Measurements from ENCODE around the gene RAD18. TPM values are rescaled to one million over a fixed set of nuclear protein-coding genes. Genes with fewer than 3 reads are reported as not detected.

The RAD18 gene
- total and polyA plus RNA-seq, 12 donors: 2.0 to 11.4 (median 8.5) TPM

GRCh38 chr3:8988791-8989558 lies 25.7 kb upstream of the RAD18 start:
- Histone ChIP-seq H3K36me3 (replicated peaks in 1 of 2) (no peaks in the 10 kb centered on the region), H3K4me1 (replicated peaks in 1 of 2) (no peaks in the 10 kb centered on the region), H3K9me3 (replicated peaks in 1 of 3) (no peaks in the 10 kb centered on the region), H3K27me3 (no peaks in the 10 kb centered on the region), H3K27ac (no peak overlapping the region), H3K4me3 (no peak overlapping the region)
- no peak for TF ChIP-seq POLR2A (IDR thresholded peaks at IDR 0.05)
- TF ChIP-seq, protein P1, sequence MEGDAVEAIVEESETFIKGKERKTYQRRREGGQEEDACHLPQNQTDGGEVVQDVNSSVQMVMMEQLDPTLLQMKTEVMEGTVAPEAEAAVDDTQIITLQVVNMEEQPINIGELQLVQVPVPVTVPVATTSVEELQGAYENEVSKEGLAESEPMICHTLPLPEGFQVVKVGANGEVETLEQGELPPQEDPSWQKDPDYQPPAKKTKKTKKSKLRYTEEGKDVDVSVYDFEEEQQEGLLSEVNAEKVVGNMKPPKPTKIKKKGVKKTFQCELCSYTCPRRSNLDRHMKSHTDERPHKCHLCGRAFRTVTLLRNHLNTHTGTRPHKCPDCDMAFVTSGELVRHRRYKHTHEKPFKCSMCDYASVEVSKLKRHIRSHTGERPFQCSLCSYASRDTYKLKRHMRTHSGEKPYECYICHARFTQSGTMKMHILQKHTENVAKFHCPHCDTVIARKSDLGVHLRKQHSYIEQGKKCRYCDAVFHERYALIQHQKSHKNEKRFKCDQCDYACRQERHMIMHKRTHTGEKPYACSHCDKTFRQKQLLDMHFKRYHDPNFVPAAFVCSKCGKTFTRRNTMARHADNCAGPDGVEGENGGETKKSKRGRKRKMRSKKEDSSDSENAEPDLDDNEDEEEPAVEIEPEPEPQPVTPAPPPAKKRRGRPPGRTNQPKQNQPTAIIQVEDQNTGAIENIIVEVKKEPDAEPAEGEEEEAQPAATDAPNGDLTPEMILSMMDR (IDR thresholded peaks at IDR 0.05): no peak
- no peak for DNase-seq
- 89 to 93% (median 91%) methylated on average over 3 to 8 of the region's 8 CpGs for WGBS, 4 donors
- intact Hi-C loops (cut with DNase I): loop anchor here (2.0 to 5.0 kb wide), 3 partner anchors 78 to 313 kb away; no protein-coding TSS in a partner anchor

GRCh38 chr3:8988384-8988655 lies 25.0 kb upstream of the RAD18 start:
- Histone ChIP-seq H3K9me3 (replicated peaks in 1 of 3) (no peaks in the 10 kb centered on the region), H3K36me3 (replicated peaks in 1 of 2) (no peaks in the 10 kb centered on the region), H3K27me3 (no peaks in the 10 kb centered on the region), H3K4me3 (no peak overlapping the region), H3K27ac (no peak overlapping the region), H3K4me1 (replicated peaks in 1 of 2) (no peaks in the 10 kb centered on the region)
- intact Hi-C loops (cut with DNase I): loop anchor here (2.0 to 5.0 kb wide), 3 partner anchors 78 to 314 kb away; no protein-coding TSS in a partner anchor
- no peak for TF ChIP-seq POLR2A (IDR thresholded peaks at IDR 0.05)
- TF ChIP-seq, protein P1 (IDR thresholded peaks at IDR 0.05): no peak
- DNase-seq: no peak
- 39 to 63% (median 47%) methylated on average over 2 of the region's 2 CpGs for WGBS, 4 donors

DNA sequence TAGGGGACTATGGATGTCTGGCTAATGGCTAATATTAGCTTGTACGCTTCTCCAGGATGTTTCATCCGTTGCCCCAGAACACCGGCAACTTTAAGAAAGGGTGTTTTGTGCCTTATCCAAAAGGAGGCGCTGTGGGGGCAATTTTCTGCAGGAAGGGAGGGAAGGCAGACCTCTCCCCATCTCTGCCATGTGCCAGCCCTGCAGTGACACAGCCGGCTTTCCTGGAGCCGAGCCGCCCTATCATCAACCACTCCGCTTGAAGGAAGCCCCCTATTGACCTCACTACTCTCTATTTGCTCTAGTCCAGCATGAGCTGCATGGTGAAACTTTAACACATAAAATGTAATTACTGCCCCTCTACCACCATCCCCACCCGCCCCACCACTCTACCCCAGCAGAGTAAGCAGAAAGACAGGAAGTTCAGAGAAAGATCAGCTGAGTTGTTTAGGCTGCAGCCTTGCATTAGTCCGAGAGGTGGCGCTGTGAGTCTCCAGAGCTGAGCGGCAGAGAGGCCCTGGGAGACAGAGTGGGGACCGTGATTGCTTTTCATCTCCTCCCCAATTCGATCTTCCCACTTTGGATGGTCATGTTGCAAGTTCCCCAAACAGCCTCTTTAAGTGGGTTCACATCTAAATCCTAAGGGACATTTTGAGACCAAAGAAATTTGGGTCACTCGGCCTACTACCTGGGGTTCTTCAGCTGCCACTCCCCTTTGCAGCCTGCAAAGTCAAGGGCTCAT lies 24.5 kb upstream of the RAD18 start:
- Histone ChIP-seq H3K27me3 (no peaks in the 10 kb centered on the region), H3K27ac (no peak overlapping the region), H3K9me3 (replicated peaks in 1 of 3) (no peaks in the 10 kb centered on the region), H3K36me3 (replicated peaks in 1 of 2) (no peaks in the 10 kb centered on the region), H3K4me1 (replicated peaks in 1 of 2) (no peaks in the 10 kb centered on the region), H3K4me3 (no peak overlapping the region)
- DNase-seq: peak; percentile 61 to 89 (median 72)
- no peak for TF ChIP-seq POLR2A (IDR thresholded peaks at IDR 0.05)
- TF ChIP-seq, protein P1 (IDR thresholded peaks at IDR 0.05): peak; percentile 67 to 83 (median 81)
- intact Hi-C loops (cut with DNase I): loop anchor here (2.0 to 5.0 kb wide), 3 partner anchors 79 to 314 kb away; no protein-coding TSS in a partner anchor
- WGBS, 4 donors: 28 to 45% (median 35%) methylated on average over 12 to 15 of the region's 15 CpGs

DNA sequence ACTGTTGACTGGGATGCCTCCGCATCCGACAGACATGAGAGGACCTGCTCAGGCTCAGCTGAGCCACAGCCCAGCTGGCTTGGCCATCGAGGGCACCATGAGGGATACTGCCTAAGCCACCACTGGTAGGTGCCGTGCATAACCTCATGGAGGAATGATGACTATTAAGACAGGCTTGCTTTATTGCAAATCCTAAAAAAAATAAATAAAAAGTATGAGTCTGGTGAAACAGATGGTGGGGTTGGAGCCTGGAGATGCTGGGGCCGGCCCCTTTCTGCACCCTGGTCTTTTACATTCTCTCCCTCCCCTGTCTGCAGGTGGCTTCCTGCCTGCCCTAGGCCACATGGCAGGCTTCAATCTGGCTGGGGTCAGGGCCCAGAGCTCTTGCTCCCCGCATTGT lies 24.0 kb upstream of the RAD18 start:
- intact Hi-C loops (cut with DNase I): loop anchor here (5.0 kb wide), 2 partner anchors 80 to 315 kb away; no protein-coding TSS in a partner anchor
- 56 to 88% (median 79%) methylated on average over 4 to 6 of the region's 6 CpGs for WGBS, 4 donors
- no peaks in the 10 kb centered on the region for H3K4me1 ChIP-seq (replicated peaks in 1 of 2)
- H3K9me3 ChIP-seq (replicated peaks in 1 of 3): no peaks in the 10 kb centered on the region
- H3K4me3 ChIP-seq: no peak overlapping the region
- TF ChIP-seq POLR2A (IDR thresholded peaks at IDR 0.05): no peak
- TF ChIP-seq, protein P1 (IDR thresholded peaks at IDR 0.05): no peak
- no peak overlapping the region for H3K27ac ChIP-seq
- no peak for DNase-seq
- H3K36me3 ChIP-seq (replicated peaks in 1 of 2): no peaks in the 10 kb centered on the region
- no peaks in the 10 kb centered on the region for H3K27me3 ChIP-seq
